ENCODE results near the gene EPS8L2.

Gene EPS8L2
- long read RNA-seq, result 0 reads

DNA sequence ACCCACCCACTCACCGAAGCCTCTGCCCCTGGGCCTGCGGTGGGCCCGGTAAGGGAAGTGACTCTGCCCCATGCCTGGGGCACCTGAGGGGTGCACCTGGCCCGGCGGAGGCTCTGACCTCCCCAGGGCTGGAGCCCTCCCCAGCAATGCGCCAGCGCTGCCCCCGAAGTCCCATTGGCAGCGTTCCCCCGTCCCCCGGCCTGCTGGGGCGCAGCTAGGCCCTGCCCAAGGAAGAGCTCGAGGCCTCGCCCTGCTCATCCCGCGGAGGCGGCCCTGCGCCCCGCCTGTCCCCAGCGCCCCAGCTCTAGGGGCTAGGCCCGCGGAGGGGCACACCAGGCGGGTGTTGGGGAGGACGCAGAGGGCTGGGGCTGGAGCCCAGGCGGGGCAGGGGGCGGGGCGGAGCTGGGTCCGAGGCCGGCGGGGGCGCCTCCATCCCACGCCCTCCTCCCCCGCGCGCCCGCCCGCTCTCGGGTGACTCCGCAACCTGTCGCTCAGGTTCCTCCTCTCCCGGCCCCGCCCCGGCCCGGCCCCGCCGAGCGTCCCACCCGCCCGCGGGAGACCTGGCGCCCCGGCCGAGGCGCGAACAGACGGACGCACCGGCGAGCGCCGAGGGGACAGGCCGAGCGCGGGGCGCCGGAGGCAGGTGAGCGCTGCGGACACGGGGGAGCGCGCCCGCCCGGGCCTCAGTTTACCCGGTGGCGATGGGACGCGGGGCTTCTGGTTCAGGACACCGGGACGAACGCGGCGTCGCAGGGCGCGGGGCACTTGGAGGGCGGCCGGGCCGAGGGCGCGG, at the start of gene EPS8L2:
Gene EPS8L2 (plus strand): TSS at position 586 of the 793 bp plus-strand sequence. CDS start 3,177 bp downstream, outside the sequence.
- no peak within 1 kb of the TSS for H3K4me3 ChIP-seq (replicated peaks; ENCODE audit: insufficient read depth, low read length)
- no peak for DNase-seq (ENCODE audit: low read depth in 1 of 2, low spot score in 1 of 2)
- peaks cover 27% of the 10 kb centered on the region for H3K27me3 ChIP-seq (ENCODE audit: insufficient read depth, poor library complexity, severe bottlenecking)
- no peak for TF ChIP-seq SPI1 (IDR thresholded peaks at IDR 0.05; ENCODE audit: borderline replicate concordance, low read depth)
- TF ChIP-seq POLR2AphosphoS5 (IDR thresholded peaks at IDR 0.05; ENCODE audit: low read depth), result 0 out of 2 replicates have a peak, but pooled peaks have one; percentile 19
- no peak within 1 kb of the TSS for H3K27ac ChIP-seq (replicated peaks)

DNA sequence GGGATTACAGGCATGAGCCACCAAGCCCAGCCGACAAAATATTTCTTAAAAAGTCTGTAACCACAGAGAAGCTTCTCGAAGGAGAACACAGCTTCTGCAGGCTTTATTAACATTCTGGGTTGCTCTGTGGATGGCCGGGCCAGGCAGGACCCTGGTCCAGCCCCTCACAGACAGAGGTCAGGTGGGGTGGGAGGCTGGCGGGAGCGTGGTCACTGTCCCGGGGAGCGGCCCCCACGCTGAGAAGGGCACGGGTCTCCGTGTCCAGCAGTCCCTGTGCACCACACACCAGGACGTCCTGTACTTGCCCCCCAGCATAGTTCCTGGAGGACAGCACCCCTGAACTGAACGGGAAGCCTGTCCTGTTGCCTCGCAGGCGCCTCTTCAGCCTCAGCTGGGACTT, 49.6 kb upstream of the EPS8L2 start:
- no peak overlapping the region for H3K27ac ChIP-seq (replicated peaks)
- no peak overlapping the region for H3K4me3 ChIP-seq (replicated peaks; ENCODE audit: insufficient read depth, low read length)
- TF ChIP-seq, protein P1, sequence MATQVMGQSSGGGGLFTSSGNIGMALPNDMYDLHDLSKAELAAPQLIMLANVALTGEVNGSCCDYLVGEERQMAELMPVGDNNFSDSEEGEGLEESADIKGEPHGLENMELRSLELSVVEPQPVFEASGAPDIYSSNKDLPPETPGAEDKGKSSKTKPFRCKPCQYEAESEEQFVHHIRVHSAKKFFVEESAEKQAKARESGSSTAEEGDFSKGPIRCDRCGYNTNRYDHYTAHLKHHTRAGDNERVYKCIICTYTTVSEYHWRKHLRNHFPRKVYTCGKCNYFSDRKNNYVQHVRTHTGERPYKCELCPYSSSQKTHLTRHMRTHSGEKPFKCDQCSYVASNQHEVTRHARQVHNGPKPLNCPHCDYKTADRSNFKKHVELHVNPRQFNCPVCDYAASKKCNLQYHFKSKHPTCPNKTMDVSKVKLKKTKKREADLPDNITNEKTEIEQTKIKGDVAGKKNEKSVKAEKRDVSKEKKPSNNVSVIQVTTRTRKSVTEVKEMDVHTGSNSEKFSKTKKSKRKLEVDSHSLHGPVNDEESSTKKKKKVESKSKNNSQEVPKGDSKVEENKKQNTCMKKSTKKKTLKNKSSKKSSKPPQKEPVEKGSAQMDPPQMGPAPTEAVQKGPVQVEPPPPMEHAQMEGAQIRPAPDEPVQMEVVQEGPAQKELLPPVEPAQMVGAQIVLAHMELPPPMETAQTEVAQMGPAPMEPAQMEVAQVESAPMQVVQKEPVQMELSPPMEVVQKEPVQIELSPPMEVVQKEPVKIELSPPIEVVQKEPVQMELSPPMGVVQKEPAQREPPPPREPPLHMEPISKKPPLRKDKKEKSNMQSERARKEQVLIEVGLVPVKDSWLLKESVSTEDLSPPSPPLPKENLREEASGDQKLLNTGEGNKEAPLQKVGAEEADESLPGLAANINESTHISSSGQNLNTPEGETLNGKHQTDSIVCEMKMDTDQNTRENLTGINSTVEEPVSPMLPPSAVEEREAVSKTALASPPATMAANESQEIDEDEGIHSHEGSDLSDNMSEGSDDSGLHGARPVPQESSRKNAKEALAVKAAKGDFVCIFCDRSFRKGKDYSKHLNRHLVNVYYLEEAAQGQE (IDR thresholded peaks at IDR 0.05; ENCODE audit: insufficient replicate concordance, low read depth), result no peak
- TF ChIP-seq GABPA (IDR thresholded peaks at IDR 0.05; ENCODE audit: low read depth) (no peak), SPI1 (IDR thresholded peaks at IDR 0.05; ENCODE audit: borderline replicate concordance, low read depth) (no peak)
- TF ChIP-seq, protein P2, sequence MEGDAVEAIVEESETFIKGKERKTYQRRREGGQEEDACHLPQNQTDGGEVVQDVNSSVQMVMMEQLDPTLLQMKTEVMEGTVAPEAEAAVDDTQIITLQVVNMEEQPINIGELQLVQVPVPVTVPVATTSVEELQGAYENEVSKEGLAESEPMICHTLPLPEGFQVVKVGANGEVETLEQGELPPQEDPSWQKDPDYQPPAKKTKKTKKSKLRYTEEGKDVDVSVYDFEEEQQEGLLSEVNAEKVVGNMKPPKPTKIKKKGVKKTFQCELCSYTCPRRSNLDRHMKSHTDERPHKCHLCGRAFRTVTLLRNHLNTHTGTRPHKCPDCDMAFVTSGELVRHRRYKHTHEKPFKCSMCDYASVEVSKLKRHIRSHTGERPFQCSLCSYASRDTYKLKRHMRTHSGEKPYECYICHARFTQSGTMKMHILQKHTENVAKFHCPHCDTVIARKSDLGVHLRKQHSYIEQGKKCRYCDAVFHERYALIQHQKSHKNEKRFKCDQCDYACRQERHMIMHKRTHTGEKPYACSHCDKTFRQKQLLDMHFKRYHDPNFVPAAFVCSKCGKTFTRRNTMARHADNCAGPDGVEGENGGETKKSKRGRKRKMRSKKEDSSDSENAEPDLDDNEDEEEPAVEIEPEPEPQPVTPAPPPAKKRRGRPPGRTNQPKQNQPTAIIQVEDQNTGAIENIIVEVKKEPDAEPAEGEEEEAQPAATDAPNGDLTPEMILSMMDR (IDR thresholded peaks at IDR 0.05; ENCODE audit: insufficient read depth, low read length), result no peak

DNA sequence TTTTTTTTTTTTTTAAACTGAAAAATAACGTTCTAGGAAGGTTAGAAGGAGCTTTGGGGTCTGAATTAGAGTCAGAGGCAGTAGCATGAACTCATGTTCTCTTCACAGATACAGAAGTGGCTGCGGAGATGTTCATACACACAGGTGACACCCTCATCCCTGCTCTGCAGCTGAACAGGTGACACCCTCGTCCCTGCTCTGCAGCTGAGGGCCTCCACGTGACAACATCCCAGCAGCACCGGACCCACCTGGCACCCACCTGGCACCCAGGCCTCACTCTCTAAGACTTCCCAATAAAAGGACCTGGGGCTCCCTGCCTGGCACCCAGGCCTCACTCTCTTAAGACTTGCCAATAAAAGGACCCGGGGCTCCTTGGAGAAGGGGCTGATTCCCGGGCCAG, 49.2 kb upstream of the EPS8L2 start:
- TF ChIP-seq, protein P1 (IDR thresholded peaks at IDR 0.05; ENCODE audit: insufficient replicate concordance, low read depth), result no peak
- TF ChIP-seq GABPA (IDR thresholded peaks at IDR 0.05; ENCODE audit: low read depth) (no peak), POLR2AphosphoS5 (IDR thresholded peaks at IDR 0.05; ENCODE audit: low read depth) (no peak)
- TF ChIP-seq, protein P2 (IDR thresholded peaks at IDR 0.05; ENCODE audit: insufficient read depth, low read length), result no peak
- no peak overlapping the region for H3K27ac ChIP-seq (replicated peaks)
- no peak for DNase-seq (ENCODE audit: low read depth in 1 of 2, low spot score in 1 of 2)
- H3K4me3 ChIP-seq (replicated peaks; ENCODE audit: insufficient read depth, low read length), result no peak overlapping the region
- no peaks in the 10 kb centered on the region for H3K27me3 ChIP-seq (ENCODE audit: insufficient read depth, poor library complexity, severe bottlenecking)

More for the DNA sequence above, 49.6 kb upstream of the EPS8L2 start:
- H3K27me3 ChIP-seq (ENCODE audit: insufficient read depth, poor library complexity, severe bottlenecking), result no peaks in the 10 kb centered on the region
- DNase-seq (ENCODE audit: low read depth in 1 of 2, low spot score in 1 of 2), result no peak

DNA sequence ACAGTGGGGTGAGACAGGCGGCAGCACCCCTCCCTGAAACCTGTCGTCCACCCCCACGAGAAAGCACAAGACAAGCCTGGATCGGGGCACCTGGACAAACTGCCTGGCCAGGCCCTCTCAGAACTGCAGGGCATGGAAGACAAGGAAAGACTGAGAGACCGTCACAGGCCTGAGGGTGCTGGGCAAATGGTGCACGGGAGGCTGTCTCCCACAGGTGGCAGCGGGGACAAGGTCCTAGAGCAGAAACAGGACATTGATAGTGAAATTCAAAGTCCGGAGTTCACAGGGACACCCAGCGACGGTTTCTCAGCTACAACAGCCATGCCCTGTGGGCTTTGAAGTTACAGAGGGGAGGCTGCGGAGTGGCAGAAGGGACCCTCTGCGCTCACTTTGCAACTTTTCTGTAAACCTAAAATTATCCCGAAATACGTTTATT, 48.3 kb upstream of the EPS8L2 start:
- H3K27me3 ChIP-seq (ENCODE audit: insufficient read depth, poor library complexity, severe bottlenecking), result no peaks in the 10 kb centered on the region
- H3K4me3 ChIP-seq (replicated peaks; ENCODE audit: insufficient read depth, low read length), result no peak overlapping the region
- no peak overlapping the region for H3K27ac ChIP-seq (replicated peaks)
- DNase-seq (ENCODE audit: low read depth in 1 of 2, low spot score in 1 of 2), result no peak
- TF ChIP-seq GABPA (IDR thresholded peaks at IDR 0.05; ENCODE audit: low read depth) (no peak), SPI1 (IDR thresholded peaks at IDR 0.05; ENCODE audit: borderline replicate concordance, low read depth) (no peak), POLR2AphosphoS5 (IDR thresholded peaks at IDR 0.05; ENCODE audit: low read depth) (no peak)
- TF ChIP-seq, protein P1 (IDR thresholded peaks at IDR 0.05; ENCODE audit: insufficient replicate concordance, low read depth), result no peak
- TF ChIP-seq, protein P2 (IDR thresholded peaks at IDR 0.05; ENCODE audit: insufficient read depth, low read length), result no peak

Measured in HL-60 (cell line).